Transverse colon (tissue), 3 donors: ENCODE results near the gene CRIP2.

ENCODE experiments used
- CTCF ChIP-seq, 5 experiments: fragments of 200-600 bp in 3 of 5; fragments of 450-650 bp in 2 of 5; sonication (generic) in 3 of 5; IDR thresholded peaks; 1 replicate in 2 of 5; 2 replicates in 3 of 5; pipeline ENCODE4 v1.5.1; 2016 to 2017; ENCODE audit warnings: antibody characterized with exemption in 5 of 5, inconsistent platforms in 3 of 5, mild to moderate bottlenecking in 2 of 5, moderate library complexity in 1 of 5
- EP300 ChIP-seq: sonication (generic); formaldehyde crosslinking; IDR thresholded peaks from one replicate; pipeline ENCODE4 v1.6.1; 2017; ENCODE audit warnings: antibody characterized with exemption, low read depth
- POLR2A ChIP-seq: fragments of 450-650 bp; IDR thresholded peaks from one replicate; pipeline ENCODE4 v1.6.1; 2016; ENCODE audit warnings: antibody characterized with exemption, mild to moderate bottlenecking, moderate library complexity

GRCh38 chr14:105527381-105527825 is 52.8 kb downstream of the CRIP2 start:
- TF ChIP-seq POLR2A = no peak
- TF ChIP-seq CTCF (IDR thresholded peaks at IDR 0.05) = no peak
- no peak for TF ChIP-seq EP300
